Activated naive CD8-positive, alpha-beta T cell treated with anti-CD3 and anti-CD28 coated beads, Interleukin-2, amount 50 U/mL, for 16 hours (primary cell): ENCODE measurements around the gene LAMA4.

Experiments used
- DNase-seq: peaks from one replicate; pipeline ENCODE4 v3.0.0-alpha.2; 2020; ENCODE audit warnings: low read depth, low spot score

Gene LAMA4

DNA sequence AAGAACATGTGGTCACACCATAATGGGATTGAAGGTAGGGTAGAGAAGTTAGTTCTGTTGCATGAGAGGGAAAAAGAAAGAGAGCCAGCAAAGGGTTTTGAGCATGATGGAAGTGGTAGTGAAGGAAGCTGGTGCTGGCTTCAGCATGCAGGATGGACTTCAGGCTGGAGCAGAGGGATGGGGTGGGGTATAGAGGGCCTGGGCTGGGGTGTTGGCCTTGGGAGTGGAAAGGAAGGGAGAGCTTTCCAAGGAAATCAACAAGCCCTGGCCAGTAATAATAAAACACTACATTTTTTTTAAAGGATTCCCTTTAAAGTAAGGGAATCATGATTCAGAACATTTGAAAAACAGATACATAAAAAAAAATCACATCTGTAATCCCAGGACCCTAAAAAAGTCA lies 61.2 kb downstream of the LAMA4 start:
- DNase-seq, result no peak

DNA sequence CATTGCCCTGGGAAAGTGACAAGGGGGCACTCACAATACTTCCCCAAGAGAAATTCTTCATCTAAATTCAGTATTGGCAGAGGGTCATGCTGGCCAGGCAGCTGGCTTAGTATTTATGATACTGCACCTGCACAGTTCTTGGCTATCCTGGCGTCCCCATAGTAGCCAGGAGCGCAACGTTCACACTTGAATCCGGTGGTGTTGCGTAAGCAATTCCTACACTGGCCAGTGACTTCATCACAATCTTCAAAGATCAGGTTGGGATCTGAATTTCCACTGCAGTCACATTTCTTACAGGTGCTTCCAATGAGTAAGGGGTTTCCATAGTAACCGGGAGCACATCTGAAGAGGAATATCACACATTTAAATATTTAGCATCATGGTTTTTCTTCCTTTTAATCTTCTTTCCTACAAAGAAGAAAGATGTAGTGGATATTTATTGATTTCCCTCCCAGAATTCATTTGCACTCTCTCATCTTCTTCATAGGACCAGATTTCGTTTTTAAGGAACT lies 62.8 kb downstream of the LAMA4 start:
- no peak for DNase-seq

DNA sequence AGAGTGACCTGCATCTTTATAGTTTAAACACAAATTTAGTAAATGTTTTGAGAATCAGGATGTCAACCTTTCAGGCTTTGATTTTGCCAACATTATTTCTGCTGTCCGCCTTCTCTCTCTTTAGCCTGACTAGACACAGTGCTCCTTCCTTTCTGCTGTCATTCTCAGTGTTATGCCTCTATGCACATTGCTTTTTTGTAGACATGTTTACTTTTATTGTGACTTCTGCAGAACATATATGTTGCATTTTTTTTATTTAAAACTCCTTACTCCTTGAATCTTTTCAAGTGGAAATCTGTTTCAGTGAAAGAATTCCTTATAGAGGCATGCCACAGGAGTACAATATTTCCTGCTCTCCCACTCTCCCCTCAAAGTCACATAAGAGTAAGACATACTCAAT lies 64.2 kb downstream of the LAMA4 start:
- no peak for DNase-seq

DNA sequence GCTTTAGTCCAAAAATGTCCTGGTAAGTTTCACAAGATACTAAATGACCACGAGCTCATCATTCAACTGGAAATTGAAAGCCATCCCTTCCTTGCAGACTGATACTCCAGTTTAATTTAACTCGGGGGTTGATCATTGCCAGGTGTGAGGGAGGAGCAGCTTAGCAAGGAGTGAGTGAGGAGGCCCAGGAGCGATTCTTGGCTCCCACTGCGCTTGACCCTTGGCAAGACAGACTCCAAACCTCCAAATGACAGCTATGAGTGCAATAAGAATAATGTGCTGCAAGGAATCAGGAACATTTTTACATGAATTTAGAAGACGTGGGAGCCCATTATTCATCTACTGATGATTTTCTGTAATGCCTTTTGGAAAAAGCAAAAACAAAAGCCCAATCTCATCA lies 64.9 kb downstream of the LAMA4 start:
- DNase-seq, result no peak

DNA sequence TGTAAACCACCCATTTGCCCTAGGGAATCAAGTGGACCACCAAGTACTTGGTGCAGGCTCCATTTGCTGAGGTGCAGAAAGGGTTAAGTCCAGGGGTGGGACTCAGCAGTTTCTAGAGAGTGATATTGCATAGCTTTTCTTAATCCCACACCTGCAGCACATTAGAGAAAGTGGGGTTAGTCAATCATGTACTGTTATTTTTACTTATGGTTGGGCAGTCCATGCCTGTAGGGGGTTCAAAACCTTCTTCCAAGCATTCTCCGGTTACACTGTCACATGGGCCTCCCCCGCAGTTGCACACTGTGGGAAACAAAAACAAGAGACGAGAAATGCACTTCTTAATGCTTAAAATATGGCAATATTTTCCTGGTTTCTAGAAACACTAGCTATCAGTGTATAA lies 65.5 kb downstream of the LAMA4 start:
- no peak for DNase-seq

DNA sequence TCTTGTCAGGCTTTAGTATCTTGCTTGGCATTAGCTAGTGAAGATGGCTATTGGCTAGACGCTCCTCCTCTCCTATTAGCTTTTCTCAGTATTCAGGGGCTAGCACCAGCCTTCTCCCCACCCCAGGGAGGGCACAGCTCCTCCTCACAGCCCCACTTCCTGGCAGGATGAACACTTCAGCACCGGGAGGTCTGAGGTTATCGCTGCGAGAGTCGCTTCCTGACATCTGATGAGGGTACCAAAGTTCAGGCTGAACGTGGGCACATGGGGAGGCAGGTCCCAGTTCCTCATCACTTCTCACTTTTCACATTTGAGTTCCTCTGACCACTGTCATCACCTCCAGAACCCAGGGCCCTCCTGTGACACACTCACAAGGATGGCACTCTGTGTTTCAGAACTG lies 66.6 kb downstream of the LAMA4 start:
- DNase-seq, result no peak

DNA sequence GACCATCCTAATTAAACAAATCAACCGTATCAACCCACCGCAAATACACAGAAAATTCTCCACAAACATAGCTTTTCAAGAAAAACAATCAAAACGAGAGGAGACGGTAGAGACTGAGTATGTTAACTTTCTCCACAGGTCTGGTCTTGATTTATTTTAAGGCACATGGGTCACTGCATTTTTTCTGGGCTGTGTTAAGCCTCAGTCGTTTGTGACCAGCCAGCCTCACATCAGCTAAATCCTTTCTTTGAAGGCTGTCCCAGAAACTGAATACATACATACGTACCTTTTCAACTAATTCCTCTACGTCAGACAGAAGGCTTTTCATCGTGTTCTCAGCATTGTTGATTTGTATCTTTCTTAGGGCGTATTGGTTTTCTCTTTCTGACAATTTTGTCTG lies 69.4 kb downstream of the LAMA4 start:
- no peak for DNase-seq

DNA sequence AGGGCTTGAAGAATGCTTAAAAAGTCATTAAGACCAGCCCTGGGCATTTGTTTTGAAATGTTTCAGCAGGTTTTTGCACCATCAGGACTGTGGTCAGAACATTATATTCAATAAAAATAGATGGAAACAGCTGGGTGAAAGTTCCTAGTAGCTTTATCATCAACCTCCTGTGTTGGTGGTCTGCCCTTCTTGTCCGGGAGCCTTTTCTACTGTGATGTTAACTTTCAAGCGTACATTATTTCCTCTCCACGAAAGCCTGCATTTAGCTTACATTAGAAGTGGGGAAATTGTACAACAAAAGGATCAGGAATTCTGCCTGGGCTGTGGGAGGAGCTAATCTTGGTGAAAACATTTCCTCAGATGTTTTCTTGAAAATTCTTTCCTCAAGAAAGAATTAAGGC lies 71.1 kb downstream of the LAMA4 start:
- DNase-seq, result no peak

DNA sequence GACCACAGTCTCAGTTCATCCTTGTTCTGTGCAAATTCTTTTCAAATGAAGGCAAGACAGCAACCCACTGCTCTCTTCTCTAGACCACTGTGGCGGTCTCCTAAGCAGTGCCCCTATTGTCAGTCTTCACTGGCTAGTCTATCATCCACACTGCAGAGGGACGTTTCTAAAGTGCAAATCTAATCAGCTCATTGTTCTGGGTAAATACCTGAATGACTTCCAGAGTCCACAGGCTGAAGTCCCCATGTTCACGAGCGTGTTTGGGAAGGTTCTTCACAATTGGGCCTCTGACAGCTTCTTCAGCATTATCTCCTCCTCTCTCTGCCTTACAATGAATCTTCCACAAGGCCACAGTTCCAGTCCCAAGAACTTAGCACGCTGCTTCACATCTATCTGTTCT lies 73.2 kb downstream of the LAMA4 start:
- DNase-seq, result no peak

DNA sequence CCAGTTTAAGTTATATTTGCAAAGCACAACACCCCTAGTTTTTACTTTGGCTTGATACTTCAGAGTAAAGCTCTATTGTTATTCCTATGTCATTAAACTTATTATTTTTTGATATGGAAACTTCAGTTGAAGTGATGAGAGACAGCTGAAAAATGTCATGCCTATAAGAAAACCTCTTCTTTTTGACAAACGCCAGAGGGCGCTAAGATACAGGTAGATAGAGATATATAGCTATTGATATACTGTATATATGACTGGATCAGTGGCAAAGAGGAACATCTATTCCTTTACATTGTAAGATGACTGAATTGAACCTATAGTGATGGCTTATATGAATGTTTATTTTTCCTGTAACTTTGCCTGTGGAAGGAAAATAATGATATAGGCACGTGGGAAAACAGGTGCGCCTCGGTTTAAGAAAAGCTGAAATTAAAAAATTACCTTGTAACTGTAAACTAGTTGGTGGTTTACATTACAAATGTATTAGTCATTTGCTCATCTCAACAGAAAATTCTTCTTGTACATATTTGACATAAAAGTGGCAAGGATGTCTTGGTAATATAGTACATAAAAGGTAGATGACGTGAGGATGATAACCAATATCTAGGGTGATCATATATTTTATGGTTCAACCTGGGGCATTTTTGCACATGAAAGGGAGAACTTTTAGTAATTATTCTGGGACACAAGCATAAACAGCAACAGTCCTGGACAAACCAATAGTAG lies 74.1 kb downstream of the LAMA4 start:
- peak; percentile 26 for DNase-seq

DNA sequence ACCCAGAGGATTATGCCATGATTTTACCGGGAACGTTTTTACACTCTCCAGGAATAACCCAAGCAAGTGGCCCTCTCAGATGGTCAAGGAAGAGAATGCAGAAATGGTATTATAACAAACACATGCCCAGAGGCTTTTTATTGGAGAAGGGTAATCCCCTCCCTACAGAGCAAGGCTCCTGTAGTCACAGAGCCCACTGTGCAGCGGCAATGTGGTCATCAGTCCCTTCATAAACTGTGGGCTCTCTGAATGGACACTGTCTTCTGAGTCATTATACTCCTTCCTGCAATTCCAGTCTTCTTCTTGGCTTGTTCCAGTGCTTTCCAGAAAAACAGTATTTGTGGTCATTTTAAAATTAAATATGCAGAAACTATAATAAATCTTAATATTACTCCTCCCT lies 74.7 kb downstream of the LAMA4 start:
- no peak for DNase-seq

DNA sequence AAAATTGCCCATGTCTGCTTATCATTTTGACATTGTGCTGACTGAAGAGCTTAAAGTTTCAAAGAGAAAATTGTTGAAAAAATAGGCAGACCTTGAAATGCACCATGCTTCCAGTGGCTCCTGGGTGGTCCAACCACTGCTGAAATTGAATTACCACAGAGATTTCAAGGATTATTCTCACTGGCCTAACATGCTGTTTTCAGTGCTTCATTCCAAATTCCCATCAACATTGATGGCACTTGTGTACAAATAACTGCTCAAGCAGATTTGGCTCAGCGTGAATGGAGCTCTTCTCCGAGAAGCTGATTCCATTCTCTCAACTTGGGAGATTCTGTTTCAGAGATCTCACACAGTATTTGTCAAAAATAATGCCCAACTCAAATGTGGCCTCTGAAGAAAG lies 75.5 kb downstream of the LAMA4 start:
- no peak for DNase-seq

DNA sequence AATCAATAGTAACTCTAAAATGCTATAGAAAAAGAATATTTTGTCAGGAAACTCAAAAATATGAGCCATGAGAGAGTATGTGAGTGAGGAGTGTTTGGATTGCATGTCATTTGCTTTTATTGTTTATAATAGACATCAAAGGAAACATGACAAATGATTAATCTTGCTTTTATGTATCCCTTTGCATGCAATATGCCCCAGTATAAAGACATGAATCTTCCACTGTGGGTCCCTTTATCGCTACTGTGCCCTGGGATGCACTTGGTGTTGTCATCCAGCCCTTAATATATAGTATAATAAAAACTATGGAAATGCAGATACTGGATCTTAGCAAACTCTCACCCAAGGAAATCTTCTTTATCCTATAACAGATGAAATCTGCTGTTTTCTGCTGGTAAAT lies 77.3 kb downstream of the LAMA4 start:
- no peak for DNase-seq

DNA sequence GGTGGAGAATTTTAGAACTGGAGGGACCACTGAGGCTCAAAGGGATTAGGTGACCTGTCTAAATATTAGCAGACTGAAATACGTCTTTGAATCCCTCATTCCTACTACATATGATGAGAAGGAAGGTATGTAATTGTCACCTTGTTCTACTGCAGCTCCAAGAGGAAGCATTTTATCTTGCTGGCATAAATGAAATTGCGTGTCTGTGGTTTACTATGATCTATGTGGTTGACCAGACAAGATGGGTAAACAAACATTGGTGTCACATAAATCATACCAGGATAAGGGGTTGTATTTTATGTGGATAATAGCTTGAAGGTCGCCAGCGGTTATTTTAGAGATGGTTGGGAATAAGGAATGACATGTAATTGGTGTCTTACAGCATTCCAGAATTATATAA lies 78.2 kb downstream of the LAMA4 start:
- DNase-seq, result no peak

DNA sequence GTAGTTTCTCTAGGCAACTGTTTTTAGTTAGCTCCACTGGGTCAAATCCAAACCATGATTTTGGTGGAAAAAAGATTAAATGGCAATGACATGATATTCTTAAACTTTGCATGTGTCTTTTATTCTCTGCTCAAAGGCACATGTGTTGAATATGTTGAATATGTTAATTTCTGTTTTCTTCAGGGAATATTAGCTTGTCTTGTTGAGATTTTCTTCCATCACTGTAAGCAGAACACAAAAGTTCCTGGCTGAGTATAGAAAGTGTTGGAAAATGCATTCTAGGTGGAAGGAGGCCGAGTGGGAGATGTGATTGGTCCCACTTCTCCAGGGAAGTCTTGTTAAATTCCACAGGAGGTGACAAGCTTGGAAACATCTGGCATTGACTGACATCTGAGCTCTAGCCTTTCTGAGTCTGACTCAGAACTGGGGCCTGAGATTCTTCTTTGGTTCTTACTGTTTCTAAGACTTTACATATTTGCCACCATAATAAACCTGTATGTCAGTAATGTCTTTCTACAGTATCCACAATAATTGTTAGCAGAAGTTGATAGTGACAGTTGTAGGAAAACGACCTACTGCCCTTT lies 81.1 kb downstream of the LAMA4 start:
- DNase-seq, result no peak

DNA sequence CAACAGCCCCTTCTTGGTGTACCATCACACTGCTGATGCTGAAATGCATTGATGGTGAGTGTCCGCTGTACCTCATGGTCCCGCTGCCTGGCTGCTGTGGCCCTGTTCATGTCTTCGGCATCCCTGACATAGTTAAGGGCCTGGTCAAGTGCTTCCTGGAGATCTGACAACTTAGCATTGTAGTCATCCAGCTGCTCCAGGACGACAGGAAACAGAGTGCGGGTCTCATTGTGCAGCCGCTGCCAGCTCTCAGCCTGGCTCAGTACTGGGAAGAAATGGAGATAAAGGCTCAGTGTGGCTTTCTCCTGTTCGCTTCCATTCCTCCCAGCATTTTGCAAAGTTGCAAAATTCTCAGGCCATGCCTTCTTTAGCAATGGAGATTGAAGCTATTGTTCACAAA lies 81.8 kb downstream of the LAMA4 start:
- no peak for DNase-seq

DNA sequence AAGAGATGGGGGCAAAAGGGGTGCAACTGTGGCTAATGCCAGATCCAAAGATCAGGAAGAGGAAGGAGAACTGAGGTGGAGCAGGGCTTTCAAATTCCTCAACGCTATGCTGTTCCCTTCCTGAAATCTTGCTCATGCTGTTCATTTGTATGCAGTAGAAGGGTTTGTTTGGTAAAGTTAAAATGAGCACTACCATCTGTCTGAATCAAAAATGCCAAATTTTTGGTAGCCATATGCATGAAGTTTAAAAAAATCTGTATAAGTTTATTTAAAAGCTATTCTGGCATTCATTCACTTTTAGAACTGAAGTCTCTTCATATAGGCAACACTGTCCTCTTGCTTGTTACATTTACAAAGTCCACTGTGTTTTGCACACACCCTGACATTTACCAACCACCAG lies 84.8 kb downstream of the LAMA4 start:
- DNase-seq, result no peak

DNA sequence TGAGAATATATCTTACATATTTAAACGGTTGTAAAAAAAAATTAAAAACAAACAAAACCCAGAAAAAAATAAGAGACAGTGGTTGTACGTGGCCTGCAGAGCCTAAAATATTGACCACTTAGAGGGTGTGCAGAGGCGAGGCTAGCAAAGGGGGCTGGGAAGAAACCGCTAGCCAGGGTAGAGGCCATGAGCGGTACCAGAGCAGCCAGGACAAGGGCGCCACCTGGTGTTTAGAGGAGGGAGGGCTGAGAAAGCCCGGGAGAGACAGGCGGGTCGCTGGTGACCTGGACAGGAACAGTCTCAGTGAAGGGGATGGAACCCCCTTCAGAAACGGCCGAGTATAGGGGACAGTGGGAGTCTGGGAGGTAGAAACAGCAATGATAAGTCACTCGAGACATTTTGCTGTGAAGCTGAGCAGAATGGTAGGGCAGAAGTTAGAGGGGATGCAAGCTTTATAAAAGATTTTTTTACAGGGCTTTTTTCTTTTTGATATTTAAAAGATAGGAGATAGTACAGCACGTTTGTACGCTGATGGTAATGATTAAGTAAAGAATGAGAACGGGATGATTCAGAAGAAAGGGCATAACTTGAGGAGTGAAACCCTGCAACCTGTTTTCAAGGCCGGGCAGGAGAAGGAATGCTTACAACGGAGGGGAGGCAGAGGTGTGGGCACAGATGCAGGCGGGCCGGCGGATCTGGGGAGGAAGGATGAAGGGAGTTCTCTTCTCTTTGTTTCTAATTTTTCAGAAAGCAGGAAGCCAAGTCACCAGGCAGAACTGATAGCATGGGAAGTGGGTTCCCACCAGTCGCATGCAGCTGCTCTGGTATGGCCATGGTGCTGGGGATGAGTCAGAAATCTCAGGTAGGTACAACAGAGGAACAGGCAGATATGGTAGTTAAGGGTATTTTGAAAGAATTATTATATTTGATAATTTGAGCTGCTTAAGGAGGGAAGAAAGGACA lies 90.8 kb downstream of the LAMA4 start:
- peak; percentile 61 for DNase-seq

DNA sequence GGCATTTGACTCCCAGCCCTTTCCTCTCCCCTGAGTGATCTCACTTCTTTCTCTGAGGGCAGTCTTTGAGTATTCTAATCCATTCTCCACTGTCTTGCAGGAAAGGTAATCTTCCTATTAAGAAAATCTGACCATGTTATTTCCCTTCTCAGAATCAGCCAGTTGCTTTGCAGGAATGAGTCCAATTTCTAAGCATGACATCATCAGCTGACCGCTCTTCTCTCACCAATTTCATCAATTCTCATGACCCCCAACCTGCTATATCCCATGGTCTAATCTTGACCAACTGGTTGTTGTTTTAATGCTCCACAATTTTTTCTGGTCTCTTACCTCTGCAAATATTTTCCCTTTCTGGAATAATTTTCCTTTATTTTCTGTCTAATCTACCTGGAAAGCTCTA lies 93.6 kb downstream of the LAMA4 start:
- DNase-seq, result no peak

DNA sequence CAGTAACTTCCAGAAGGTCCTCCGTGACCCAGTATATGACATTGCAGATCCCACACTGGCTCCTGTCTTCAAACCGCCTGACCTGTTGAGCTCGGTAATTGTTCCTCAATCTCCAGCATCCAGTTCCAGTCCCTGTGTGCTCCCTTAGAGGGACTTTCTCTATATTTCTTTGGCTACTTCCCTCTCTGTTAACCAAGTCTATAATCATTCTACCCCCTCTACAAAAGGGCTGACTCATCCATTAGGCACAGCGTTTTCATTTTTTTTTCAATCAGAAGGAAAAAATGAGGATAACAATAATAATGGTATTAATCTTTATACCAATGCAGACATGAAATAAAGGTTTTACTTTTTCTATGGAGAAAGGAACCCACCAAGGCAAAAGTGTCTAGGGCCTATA lies 97.7 kb downstream of the LAMA4 start:
- no peak for DNase-seq

DNA sequence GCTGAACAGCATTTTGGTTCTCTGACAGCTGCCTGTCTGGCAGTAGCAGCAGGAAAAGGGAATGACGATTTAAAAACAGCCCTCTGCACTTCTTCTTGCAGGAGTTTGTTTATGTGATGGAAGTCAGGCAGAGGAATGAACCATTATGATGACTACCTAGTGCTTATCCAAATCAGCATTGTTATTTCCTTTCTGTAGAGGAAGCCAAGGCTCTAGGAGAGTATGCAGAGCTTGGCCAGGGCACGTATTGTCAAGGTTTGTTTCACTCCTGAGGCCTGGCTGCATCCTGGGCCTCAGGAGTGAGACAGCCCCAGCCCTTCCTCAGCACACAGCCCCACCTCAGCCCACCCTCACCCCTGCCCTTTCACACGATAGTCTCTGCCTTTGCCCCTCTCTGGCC lies 98.5 kb downstream of the LAMA4 start:
- no peak for DNase-seq

DNA sequence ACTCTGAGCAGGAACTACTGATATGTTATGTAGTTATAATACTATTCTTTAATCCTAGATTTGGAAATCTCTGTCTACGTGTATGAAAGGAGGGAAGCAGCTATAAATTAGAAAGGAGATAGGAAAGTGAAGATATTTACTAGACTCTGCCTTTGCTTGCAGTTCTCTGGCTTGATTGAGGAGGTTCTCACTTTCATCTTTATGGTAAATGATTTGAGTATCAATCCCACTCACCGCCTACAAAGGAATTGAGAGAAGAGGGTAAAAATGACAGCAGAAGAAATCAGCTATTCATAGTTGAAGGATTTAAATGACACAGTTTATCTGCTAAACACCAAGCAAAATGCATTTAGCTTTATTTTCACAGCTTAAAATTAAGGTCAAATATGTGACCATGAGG lies 99.7 kb downstream of the LAMA4 start:
- DNase-seq, result no peak
